ENCODE results near the gene PLEKHB2.

GRCh38 chr2:131152074-131152473 lies 46.9 kb downstream of the PLEKHB2 start:
- no peak for TF ChIP-seq ZNF121 (CRISPR knock-in tag; IDR thresholded peaks at IDR 0.05)
- TF ChIP-seq CTCF (IDR thresholded peaks at IDR 0.05): 0 out of 2 replicates have a peak, but pooled peaks have one; percentile 15
- no peak for TF ChIP-seq USF1 (CRISPR knock-in tag; IDR thresholded peaks at IDR 0.05)
- TF ChIP-seq ATF2 (CRISPR knock-in tag; IDR thresholded peaks at IDR 0.05; ENCODE audit: borderline replicate concordance, low read depth): no peak
